ENCODE data around the gene EGLN1.

- no peak for TF ChIP-seq CTCF (IDR thresholded peaks at IDR 0.05 in 2 of 3, conservative IDR thresholded peaks at IDR 0.05 in 1 of 3; ENCODE audit: borderline replicate concordance in 1 of 3, insufficient read depth in 1 of 3, low read depth in 2 of 3, low read length in 2 of 3)
- no peak for TF ChIP-seq MAX (IDR thresholded peaks at IDR 0.05)
- no peak for TF ChIP-seq POLR2A (IDR thresholded peaks at IDR 0.05; ENCODE audit: borderline replicate concordance, extremely low read depth, insufficient read depth, insufficient read length)
- TF ChIP-seq POLR2AphosphoS5 (IDR thresholded peaks at IDR 0.05; ENCODE audit: low read depth, low read length): no peak
- no peak for TF ChIP-seq RAD21 (IDR thresholded peaks at IDR 0.05; ENCODE audit: low read depth)
- no peak for TF ChIP-seq ZFX (IDR thresholded peaks at IDR 0.05)
- no peak for TF ChIP-seq EZH2 (IDR thresholded peaks at IDR 0.05)
- no peak for TF ChIP-seq REST (IDR thresholded peaks at IDR 0.05; ENCODE audit: low read depth)
- no peak for TF ChIP-seq YY1 (IDR thresholded peaks at IDR 0.05; ENCODE audit: extremely low read depth, insufficient replicate concordance, low read depth, low read length)
- TF ChIP-seq CBX3 (IDR thresholded peaks at IDR 0.05; ENCODE audit: low read depth): no peak
- no peak for TF ChIP-seq SP1 (IDR thresholded peaks at IDR 0.05; ENCODE audit: low read depth)
- no peak for TF ChIP-seq EGR1 (IDR thresholded peaks at IDR 0.05; ENCODE audit: low read depth)
- no peak for TF ChIP-seq JUND (IDR thresholded peaks at IDR 0.05)
- TF ChIP-seq SRF (IDR thresholded peaks at IDR 0.05; ENCODE audit: low read depth): no peak
Observed at GRCh38 chr1:231376101-231376500, 46.0 kb downstream of the EGLN1 start.

Measured in HCT116 (cell line).